Endothelial cell (in vitro differentiated cells): ENCODE measurements around the gene ERC1. TPM values are rescaled to one million over a fixed set of nuclear protein-coding genes. Genes with fewer than 3 reads are reported as not detected.

Source experiments
- DNase-seq: peaks from one replicate; pipeline ENCODE4 v3.0.0; 2021; ENCODE audit warnings: low spot score
- H3K27ac Mint-ChIP-seq: one replicate; pipeline ENCODE4 v1.8.0; 2021; ENCODE audit warnings: mixed read lengths, inconsistent platforms; ENCODE audit not compliant: unreplicated experiment
- H3K27me3 Mint-ChIP-seq: one replicate; pipeline ENCODE4 v1.8.0; 2021; ENCODE audit warnings: mild to moderate bottlenecking, moderate library complexity, mixed read lengths, inconsistent platforms; ENCODE audit not compliant: unreplicated experiment
- H3K36me3 Mint-ChIP-seq: one replicate; pipeline ENCODE4 v1.8.0; 2021; ENCODE audit warnings: mild to moderate bottlenecking, low read depth, mixed read lengths, inconsistent platforms; ENCODE audit not compliant: unreplicated experiment
- H3K4me1 Mint-ChIP-seq: one replicate; pipeline ENCODE4 v1.8.0; 2021; ENCODE audit warnings: mild to moderate bottlenecking, mixed read lengths, inconsistent platforms; ENCODE audit not compliant: unreplicated experiment
- H3K4me3 Mint-ChIP-seq: one replicate; pipeline ENCODE4 v1.8.0; 2021; ENCODE audit warnings: mild to moderate bottlenecking, mixed read lengths, inconsistent platforms; ENCODE audit not compliant: unreplicated experiment
- H3K9me3 Mint-ChIP-seq: one replicate; pipeline ENCODE4 v1.8.0; 2021; ENCODE audit warnings: mixed read lengths, inconsistent platforms; ENCODE audit not compliant: unreplicated experiment
- total RNA-seq: library from RNA; stranded (reverse); fragmentation: NEBNext Ultra II Directional; extraction: Animal tissue kit (Norgen Biotek cat#: 25700); gene quantifications from one replicate; pipeline ENCODE4 v1.2.1, GENCODE V29; 2021; ENCODE audit not compliant: unreplicated experiment
- TF ChIP-seq, protein P1 (sequence below): fragments of 200-600 bp; sonication (generic); IDR thresholded peaks from one replicate; pipeline ENCODE4 v1.5.0; 2021; ENCODE audit warnings: antibody characterized with exemption; ENCODE audit not compliant: unreplicated experiment

Gene ERC1
- total RNA-seq, 1 donor from 2014 or later = 57.9 TPM

- no peak overlapping the region for H3K27ac Mint-ChIP-seq
- no peak overlapping the region for H3K4me3 Mint-ChIP-seq
- no peaks in the 10 kb centered on the region for H3K36me3 Mint-ChIP-seq
- DNase-seq = no peak
- no peaks in the 10 kb centered on the region for H3K4me1 Mint-ChIP-seq
- no peaks in the 10 kb centered on the region for H3K9me3 Mint-ChIP-seq
- no peaks in the 10 kb centered on the region for H3K27me3 Mint-ChIP-seq
- TF ChIP-seq, protein P1, sequence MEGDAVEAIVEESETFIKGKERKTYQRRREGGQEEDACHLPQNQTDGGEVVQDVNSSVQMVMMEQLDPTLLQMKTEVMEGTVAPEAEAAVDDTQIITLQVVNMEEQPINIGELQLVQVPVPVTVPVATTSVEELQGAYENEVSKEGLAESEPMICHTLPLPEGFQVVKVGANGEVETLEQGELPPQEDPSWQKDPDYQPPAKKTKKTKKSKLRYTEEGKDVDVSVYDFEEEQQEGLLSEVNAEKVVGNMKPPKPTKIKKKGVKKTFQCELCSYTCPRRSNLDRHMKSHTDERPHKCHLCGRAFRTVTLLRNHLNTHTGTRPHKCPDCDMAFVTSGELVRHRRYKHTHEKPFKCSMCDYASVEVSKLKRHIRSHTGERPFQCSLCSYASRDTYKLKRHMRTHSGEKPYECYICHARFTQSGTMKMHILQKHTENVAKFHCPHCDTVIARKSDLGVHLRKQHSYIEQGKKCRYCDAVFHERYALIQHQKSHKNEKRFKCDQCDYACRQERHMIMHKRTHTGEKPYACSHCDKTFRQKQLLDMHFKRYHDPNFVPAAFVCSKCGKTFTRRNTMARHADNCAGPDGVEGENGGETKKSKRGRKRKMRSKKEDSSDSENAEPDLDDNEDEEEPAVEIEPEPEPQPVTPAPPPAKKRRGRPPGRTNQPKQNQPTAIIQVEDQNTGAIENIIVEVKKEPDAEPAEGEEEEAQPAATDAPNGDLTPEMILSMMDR = no peak
Measured at GRCh38 chr12:1222858-1223639, 232.0 kb downstream of the ERC1 start.

DNA sequence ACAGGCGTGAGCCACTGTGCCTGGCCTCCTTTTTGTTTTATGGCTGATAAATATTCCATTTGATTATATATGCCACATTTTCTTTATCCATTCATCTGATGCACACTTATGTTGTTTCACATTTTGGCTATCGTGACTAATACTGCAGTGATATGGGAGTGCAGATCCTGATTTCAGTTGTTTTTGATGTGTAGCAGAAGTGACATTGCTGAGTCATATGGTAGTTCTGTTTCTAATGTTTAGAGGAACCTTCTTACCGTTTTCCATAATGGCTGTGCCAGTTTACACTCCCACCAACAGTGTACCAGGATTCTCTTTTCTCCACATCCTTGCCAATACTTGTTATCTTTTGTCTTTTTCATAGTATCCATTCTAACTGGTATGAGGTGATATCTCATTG, 235.9 kb downstream of the ERC1 start:
- H3K27ac Mint-ChIP-seq = no peak overlapping the region
- H3K4me3 Mint-ChIP-seq = no peak overlapping the region
- no peaks in the 10 kb centered on the region for H3K4me1 Mint-ChIP-seq
- H3K36me3 Mint-ChIP-seq = no peaks in the 10 kb centered on the region
- H3K9me3 Mint-ChIP-seq = no peaks in the 10 kb centered on the region
- TF ChIP-seq, protein P1 = no peak
- H3K27me3 Mint-ChIP-seq = peaks cover 2% of the 10 kb centered on the region
- no peak for DNase-seq

DNA sequence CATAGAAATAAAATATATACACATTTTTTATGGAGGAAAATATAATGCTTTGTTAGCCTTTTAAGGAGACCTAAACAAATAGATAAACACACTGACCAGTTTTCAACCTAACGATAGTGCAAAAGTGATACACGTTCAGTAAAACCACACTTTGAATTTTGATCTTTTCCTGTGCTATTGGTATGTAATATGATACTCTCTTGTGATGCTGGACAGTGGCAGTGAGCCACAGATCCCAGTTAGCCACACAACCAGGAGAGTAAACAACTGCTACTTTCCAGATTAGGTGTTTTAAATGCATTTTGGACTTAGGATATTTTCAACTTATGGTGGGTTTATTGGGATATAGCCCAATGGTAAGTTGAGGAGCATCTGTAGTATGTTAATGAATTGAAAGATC, 243.1 kb downstream of the ERC1 start:
- Mint-ChIP-seq H3K27ac (no peak overlapping the region), H3K4me3 (no peak overlapping the region), H3K9me3 (no peaks in the 10 kb centered on the region), H3K36me3 (no peaks in the 10 kb centered on the region), H3K4me1 (no peaks in the 10 kb centered on the region), H3K27me3 (peaks cover 2% of the 10 kb centered on the region)
- no peak for DNase-seq
- TF ChIP-seq, protein P1 = no peak

- TF ChIP-seq, protein P1 = no peak
- Mint-ChIP-seq H3K9me3 (no peaks in the 10 kb centered on the region), H3K4me1 (peaks cover 10% of the 10 kb centered on the region), H3K27ac (no peak overlapping the region), H3K4me3 (no peak overlapping the region), H3K27me3 (no peaks in the 10 kb centered on the region), H3K36me3 (no peaks in the 10 kb centered on the region)
- no peak for DNase-seq
Measured at GRCh38 chr12:1246637-1247036, 255.6 kb downstream of the ERC1 start.

GRCh38 chr12:1250641-1251040, 259.6 kb downstream of the ERC1 start:
- no peaks in the 10 kb centered on the region for H3K36me3 Mint-ChIP-seq
- TF ChIP-seq, protein P1 = no peak
- peaks cover 10% of the 10 kb centered on the region for H3K4me1 Mint-ChIP-seq
- no peak overlapping the region for H3K27ac Mint-ChIP-seq
- no peak for DNase-seq
- no peaks in the 10 kb centered on the region for H3K9me3 Mint-ChIP-seq
- peaks cover 2% of the 10 kb centered on the region for H3K27me3 Mint-ChIP-seq
- H3K4me3 Mint-ChIP-seq = no peak overlapping the region
